ENCODE measurements around the gene DIAPH1.

DNA sequence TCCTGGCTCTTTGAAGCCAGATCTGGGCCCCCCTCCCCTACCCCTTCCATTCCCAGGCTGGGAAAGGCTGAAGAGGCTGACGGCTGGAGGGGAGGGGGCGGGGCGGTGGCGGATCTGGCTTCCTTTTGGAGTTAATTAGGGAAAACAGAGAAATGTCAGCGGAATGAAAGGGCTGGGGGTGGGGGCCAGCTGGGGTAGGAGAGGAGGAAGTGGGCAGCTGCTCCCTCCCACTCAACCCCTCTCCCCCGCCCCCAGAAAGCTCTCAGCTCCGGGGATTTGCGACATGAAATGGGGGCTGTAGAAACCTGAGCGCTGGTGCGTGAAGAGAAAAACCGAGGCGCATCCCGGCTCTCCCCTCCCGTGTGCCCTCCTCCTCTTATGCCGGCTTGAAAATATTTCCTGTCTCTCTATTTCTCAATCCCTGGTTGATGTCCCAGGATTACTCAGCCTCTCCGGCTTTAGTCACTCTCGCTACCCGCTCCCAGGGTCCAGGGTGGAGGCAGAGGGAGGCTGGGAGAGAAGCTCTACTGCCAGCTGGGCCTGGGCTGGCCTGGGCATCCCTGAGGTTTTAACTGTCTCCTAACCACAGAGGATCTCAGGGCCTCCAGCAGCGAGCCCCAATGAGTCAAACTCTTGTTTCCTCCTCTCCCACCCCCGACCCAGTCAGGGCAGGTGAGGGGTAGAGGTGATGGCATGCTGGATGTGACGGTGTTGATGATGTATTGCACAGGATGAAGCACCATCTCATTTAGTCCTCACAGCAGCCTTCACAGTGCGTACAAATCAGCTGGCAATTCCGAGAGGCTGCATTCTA lies 109.8 kb downstream of the DIAPH1 start:
- TF ChIP-seq EZH2 (IDR thresholded peaks at IDR 0.05) (no peak), EZH2phosphoT487 (IDR thresholded peaks at IDR 0.05) (no peak)
- TF ChIP-seq, protein P1, sequence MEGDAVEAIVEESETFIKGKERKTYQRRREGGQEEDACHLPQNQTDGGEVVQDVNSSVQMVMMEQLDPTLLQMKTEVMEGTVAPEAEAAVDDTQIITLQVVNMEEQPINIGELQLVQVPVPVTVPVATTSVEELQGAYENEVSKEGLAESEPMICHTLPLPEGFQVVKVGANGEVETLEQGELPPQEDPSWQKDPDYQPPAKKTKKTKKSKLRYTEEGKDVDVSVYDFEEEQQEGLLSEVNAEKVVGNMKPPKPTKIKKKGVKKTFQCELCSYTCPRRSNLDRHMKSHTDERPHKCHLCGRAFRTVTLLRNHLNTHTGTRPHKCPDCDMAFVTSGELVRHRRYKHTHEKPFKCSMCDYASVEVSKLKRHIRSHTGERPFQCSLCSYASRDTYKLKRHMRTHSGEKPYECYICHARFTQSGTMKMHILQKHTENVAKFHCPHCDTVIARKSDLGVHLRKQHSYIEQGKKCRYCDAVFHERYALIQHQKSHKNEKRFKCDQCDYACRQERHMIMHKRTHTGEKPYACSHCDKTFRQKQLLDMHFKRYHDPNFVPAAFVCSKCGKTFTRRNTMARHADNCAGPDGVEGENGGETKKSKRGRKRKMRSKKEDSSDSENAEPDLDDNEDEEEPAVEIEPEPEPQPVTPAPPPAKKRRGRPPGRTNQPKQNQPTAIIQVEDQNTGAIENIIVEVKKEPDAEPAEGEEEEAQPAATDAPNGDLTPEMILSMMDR (IDR thresholded peaks at IDR 0.05): no peak

Data from neural progenitor cell (in vitro differentiated cells).